Nephron (organoid): ENCODE data around the gene KLKB1.

Experiments
- H3K27ac Mint-ChIP-seq, 3 experiments: 2 replicates each; pipeline ENCODE4 v1.8.0; 2020; ENCODE audit warnings: mixed read lengths in 3 of 3, mild to moderate bottlenecking in 2 of 3, moderate library complexity in 1 of 3
- H3K27me3 Mint-ChIP-seq: 2 replicates; pipeline ENCODE4 v1.8.0; 2021; ENCODE audit warnings: low read depth, mild to moderate bottlenecking, moderate library complexity, mixed read lengths
- H3K36me3 Mint-ChIP-seq: 2 replicates; pipeline ENCODE4 v1.8.0; 2020; ENCODE audit warnings: low read depth, mixed read lengths
- H3K4me1 Mint-ChIP-seq: 2 replicates; pipeline ENCODE4 v1.8.0; 2020; ENCODE audit warnings: mixed read lengths
- H3K4me3 Mint-ChIP-seq, 3 experiments: 2 replicates each; pipeline ENCODE4 v1.8.0; 2020; ENCODE audit warnings: mild to moderate bottlenecking in 3 of 3, mixed read lengths in 3 of 3, moderate library complexity in 2 of 3
- H3K9me3 Mint-ChIP-seq: 2 replicates; pipeline ENCODE4 v1.8.0; 2020; ENCODE audit warnings: mixed read lengths
- CTCF ChIP-seq, 3 experiments: fragments of 200-600 bp; sonication (generic); IDR thresholded peaks; one replicate each; pipeline ENCODE4 v1.5.0; 2021; ENCODE audit warnings: antibody characterized with exemption in 3 of 3; ENCODE audit not compliant: unreplicated experiment in 3 of 3

KLKB1 gene

GRCh38 chr4:186202490-186203140, 24.7 kb upstream of the KLKB1 start:
- Mint-ChIP-seq H3K27ac (peak overlapping the region in 2 of 3 experiments; percentile 10 to 81), H3K9me3 (peaks cover 5% of the 10 kb centered on the region), H3K4me1 (peaks cover 11% of the 10 kb centered on the region), H3K4me3 (no peak overlapping the region), H3K36me3 (peaks cover 7% of the 10 kb centered on the region), H3K27me3 (peaks cover 3% of the 10 kb centered on the region)
- no peak for TF ChIP-seq CTCF (IDR thresholded peaks at IDR 0.05; ENCODE audit: unreplicated experiment in 3 of 3)

GRCh38 chr4:186203406-186203805, 23.9 kb upstream of the KLKB1 start:
- peaks cover 8% of the 10 kb centered on the region for H3K9me3 Mint-ChIP-seq
- TF ChIP-seq CTCF (IDR thresholded peaks at IDR 0.05; ENCODE audit: unreplicated experiment in 3 of 3): no peak
- H3K27me3 Mint-ChIP-seq: peaks cover 3% of the 10 kb centered on the region
- H3K27ac Mint-ChIP-seq: peak overlapping the region; percentile 24 to 81 (median 31)
- H3K36me3 Mint-ChIP-seq: peaks cover 7% of the 10 kb centered on the region
- H3K4me1 Mint-ChIP-seq: peaks cover 11% of the 10 kb centered on the region
- H3K4me3 Mint-ChIP-seq: no peak overlapping the region

GRCh38 chr4:186204103-186204559, 23.2 kb upstream of the KLKB1 start:
- H3K9me3 Mint-ChIP-seq: peaks cover 15% of the 10 kb centered on the region
- TF ChIP-seq CTCF (IDR thresholded peaks at IDR 0.05; ENCODE audit: unreplicated experiment in 3 of 3): no peak
- peaks cover 3% of the 10 kb centered on the region for H3K27me3 Mint-ChIP-seq

GRCh38 chr4:186204686-186205085, 22.6 kb upstream of the KLKB1 start:
- TF ChIP-seq CTCF (IDR thresholded peaks at IDR 0.05; ENCODE audit: unreplicated experiment in 3 of 3): no peak
- H3K9me3 Mint-ChIP-seq: peaks cover 19% of the 10 kb centered on the region
- H3K4me3 Mint-ChIP-seq: no peak overlapping the region
- peaks cover 11% of the 10 kb centered on the region for H3K4me1 Mint-ChIP-seq
- H3K27me3 Mint-ChIP-seq: peaks cover 3% of the 10 kb centered on the region
- H3K27ac Mint-ChIP-seq: no peak overlapping the region
- peaks cover 17% of the 10 kb centered on the region for H3K36me3 Mint-ChIP-seq

More at GRCh38 chr4:186204103-186204559, 23.2 kb upstream of the KLKB1 start:
- H3K27ac Mint-ChIP-seq: peak overlapping the region in 2 of 3 experiments; percentile 24 to 81
- peaks cover 11% of the 10 kb centered on the region for H3K4me1 Mint-ChIP-seq
- no peak overlapping the region for H3K4me3 Mint-ChIP-seq
- peaks cover 13% of the 10 kb centered on the region for H3K36me3 Mint-ChIP-seq

GRCh38 chr4:186205156-186205555, 22.2 kb upstream of the KLKB1 start:
- Mint-ChIP-seq H3K27ac (no peak overlapping the region), H3K4me3 (no peak overlapping the region), H3K36me3 (peaks cover 19% of the 10 kb centered on the region), H3K27me3 (peaks cover 3% of the 10 kb centered on the region), H3K4me1 (peaks cover 11% of the 10 kb centered on the region), H3K9me3 (peaks cover 20% of the 10 kb centered on the region)
- no peak for TF ChIP-seq CTCF (IDR thresholded peaks at IDR 0.05; ENCODE audit: unreplicated experiment in 3 of 3)

GRCh38 chr4:186216465-186217024, 10.8 kb upstream of the KLKB1 start:
- Mint-ChIP-seq H3K4me3 (no peak overlapping the region), H3K36me3 (peaks cover 2% of the 10 kb centered on the region), H3K27ac (no peak overlapping the region), H3K4me1 (peaks cover 17% of the 10 kb centered on the region), H3K9me3 (peaks cover 4% of the 10 kb centered on the region), H3K27me3 (no peaks in the 10 kb centered on the region)
- no peak for TF ChIP-seq CTCF (IDR thresholded peaks at IDR 0.05; ENCODE audit: unreplicated experiment in 3 of 3)
